MM.1S (cell line): ENCODE data around the gene LRRC45.

Source experiments
- DNase-seq: peaks from one replicate; pipeline ENCODE4 v3.0.0-alpha.2; 2015
- H2AFZ ChIP-seq: fragments of 300-600 bp; sonication (generic); 2 replicates; pipeline ENCODE4 v1.6.0; 2016; ENCODE audit warnings: antibody characterized with exemption, low read length
- H3F3A ChIP-seq: fragments of 300-600 bp; sonication (generic); 2 replicates; pipeline ENCODE4 v1.6.1; 2016; ENCODE audit warnings: mild to moderate bottlenecking, antibody characterized with exemption, low read length, moderate library complexity, mixed read lengths; ENCODE audit not compliant: insufficient read depth
- H3K27ac ChIP-seq: fragments of 300-600 bp; sonication (generic); 2 replicates; pipeline ENCODE4 v1.5.1; 2016; ENCODE audit warnings: mild to moderate bottlenecking, low read length
- H3K27me3 ChIP-seq: fragments of 300-600 bp; sonication (generic); replicated peaks from 2 replicates; pipeline ENCODE4 v1.6.0; 2016; ENCODE audit warnings: low read length; ENCODE audit not compliant: insufficient read depth
- H3K36me3 ChIP-seq: fragments of 300-600 bp; sonication (generic); replicated peaks from 2 replicates; pipeline ENCODE4 v1.6.1; 2016; ENCODE audit warnings: mild to moderate bottlenecking, low read length, mixed read lengths; ENCODE audit not compliant: insufficient read depth
- H3K4me1 ChIP-seq: fragments of 300-600 bp; sonication (generic); 2 replicates; pipeline ENCODE4 v1.6.1; 2016; ENCODE audit warnings: low read length, mixed read lengths
- H3K4me2 ChIP-seq: fragments of 300-600 bp; sonication (generic); 2 replicates; pipeline ENCODE4 v1.6.0; 2016; ENCODE audit warnings: low read depth, low read length
- H3K4me3 ChIP-seq: fragments of 300-600 bp; sonication (generic); 2 replicates; pipeline ENCODE4 v1.5.1; 2016; ENCODE audit warnings: low read length, mixed read lengths
- H3K79me2 ChIP-seq: fragments of 300-600 bp; sonication (generic); 2 replicates; pipeline ENCODE4 v1.6.1; 2016; ENCODE audit warnings: mixed run types, low read length, mixed read lengths
- H3K9ac ChIP-seq: fragments of 300-600 bp; sonication (generic); 2 replicates; pipeline ENCODE4 v1.6.1; 2016; ENCODE audit warnings: low read length, mixed read lengths
- H3K9me2 ChIP-seq: fragments of 300-600 bp; sonication (generic); replicated peaks from 2 replicates; pipeline ENCODE4 v1.6.1; 2016; ENCODE audit warnings: mild to moderate bottlenecking, low read length, mixed read lengths; ENCODE audit not compliant: insufficient read depth
- H3K9me3 ChIP-seq: fragments of 300-600 bp; sonication (generic); replicated peaks from 2 replicates; pipeline ENCODE4 v1.6.1; 2016; ENCODE audit warnings: mild to moderate bottlenecking, low read length, mixed read lengths; ENCODE audit not compliant: insufficient read depth
- H4K20me1 ChIP-seq: fragments of 300-600 bp; sonication (generic); 2 replicates; pipeline ENCODE4 v1.6.1; 2016; ENCODE audit warnings: mild to moderate bottlenecking, low read length, moderate library complexity, mixed read lengths; ENCODE audit not compliant: insufficient read depth
- CTCF ChIP-seq: fragments of 300-600 bp; sonication (generic); IDR thresholded peaks from 2 replicates; pipeline ENCODE4 v1.5.1; 2016; ENCODE audit warnings: antibody characterized with exemption, low read length, mixed read lengths
- EZH2 ChIP-seq: fragments of 300-600 bp; sonication (generic); optimal IDR thresholded peaks from 2 replicates; pipeline ENCODE3; 2017; ENCODE audit warnings: low read depth, mild to moderate bottlenecking, antibody characterized with exemption, low read length, mixed read lengths
- EZH2phosphoT487 ChIP-seq: fragments of 300-600 bp; sonication (generic); IDR thresholded peaks from 2 replicates; pipeline ENCODE4 v1.6.1; 2018; ENCODE audit warnings: antibody characterized with exemption, low read length

LRRC45 gene

GRCh38 chr17:82022981-82023446 is at the start of gene LRRC45:
TSS of gene LRRC45 (plus strand) at chr17:82023305. CDS start at chr17:82023644, 339 bp downstream.
- Histone ChIP-seq H3K4me2 (peak within 1 kb of the TSS; percentile 98), H3K27ac (peak within 1 kb of the TSS; percentile 27; the same call in 1 of the 2 replicates), H3K4me3 (peak within 1 kb of the TSS; percentile 100), H3K4me1 (peaks cover 9% of the 10 kb centered on the region), H3K9me2 (no peaks in the 10 kb centered on the region), H3F3A (peaks cover 13% of the 10 kb centered on the region), H3K36me3 (no peaks in the 10 kb centered on the region), H4K20me1 (no peaks in the 10 kb centered on the region), H3K27me3 (no peaks in the 10 kb centered on the region), H3K79me2 (peaks cover 39% of the 10 kb centered on the region), H3K9me3 (no peaks in the 10 kb centered on the region), H3K9ac (peak within 1 kb of the TSS; percentile 92), H2AFZ (peak within 1 kb of the TSS; percentile 93)
- peak; percentile 99 for DNase-seq
- TF ChIP-seq CTCF (no peak), EZH2phosphoT487 (no peak), EZH2 (no peak)

GRCh38 chr17:81973432-81973831 is 49.7 kb upstream of the LRRC45 start:
- H3K36me3 ChIP-seq: no peaks in the 10 kb centered on the region
- no peak overlapping the region for H3K9ac ChIP-seq
- no peaks in the 10 kb centered on the region for H4K20me1 ChIP-seq
- H3K4me3 ChIP-seq: no peak overlapping the region
- no peak overlapping the region for H2AFZ ChIP-seq
- H3K9me2 ChIP-seq: no peaks in the 10 kb centered on the region
- no peaks in the 10 kb centered on the region for H3K9me3 ChIP-seq
- no peaks in the 10 kb centered on the region for H3F3A ChIP-seq
- peaks cover 5% of the 10 kb centered on the region for H3K4me1 ChIP-seq
- no peak overlapping the region for H3K27ac ChIP-seq
- no peak overlapping the region for H3K4me2 ChIP-seq
- no peaks in the 10 kb centered on the region; the same call in 1 of the 2 replicates for H3K79me2 ChIP-seq
- no peak for DNase-seq
- peaks cover 12% of the 10 kb centered on the region for H3K27me3 ChIP-seq
- no peak for TF ChIP-seq EZH2
- no peak for TF ChIP-seq CTCF
- no peak for TF ChIP-seq EZH2phosphoT487

GRCh38 chr17:81976332-81977210 is 46.5 kb upstream of the LRRC45 start:
- H3K9ac ChIP-seq: peak overlapping the region; percentile 73
- H3K9me3 ChIP-seq: no peaks in the 10 kb centered on the region
- no peak overlapping the region for H3K27ac ChIP-seq
- H3K79me2 ChIP-seq: peaks cover 9% of the 10 kb centered on the region; the same call in 1 of the 2 replicates
- peaks cover 12% of the 10 kb centered on the region for H3K27me3 ChIP-seq
- DNase-seq: no peak
- H3K36me3 ChIP-seq: no peaks in the 10 kb centered on the region
- no peaks in the 10 kb centered on the region for H4K20me1 ChIP-seq
- H2AFZ ChIP-seq: peak overlapping the region; percentile 71
- no peaks in the 10 kb centered on the region for H3K9me2 ChIP-seq
- peaks cover 13% of the 10 kb centered on the region for H3K4me1 ChIP-seq
- peak overlapping the region; percentile 66 for H3K4me3 ChIP-seq
- H3F3A ChIP-seq: peaks cover 11% of the 10 kb centered on the region; the same call in 1 of the 2 replicates
- TF ChIP-seq EZH2 (no peak), CTCF (no peak), EZH2phosphoT487 (no peak)
- H3K4me2 ChIP-seq: peak overlapping the region; percentile 89
